KG1 (cell line): ENCODE measurements around the gene NOL12.

Experiments used
- DNase-seq: peaks from one replicate; lab custom pipeline; 2025; lab: John Stamatoyannopoulos, UW

Gene NOL12

DNA sequence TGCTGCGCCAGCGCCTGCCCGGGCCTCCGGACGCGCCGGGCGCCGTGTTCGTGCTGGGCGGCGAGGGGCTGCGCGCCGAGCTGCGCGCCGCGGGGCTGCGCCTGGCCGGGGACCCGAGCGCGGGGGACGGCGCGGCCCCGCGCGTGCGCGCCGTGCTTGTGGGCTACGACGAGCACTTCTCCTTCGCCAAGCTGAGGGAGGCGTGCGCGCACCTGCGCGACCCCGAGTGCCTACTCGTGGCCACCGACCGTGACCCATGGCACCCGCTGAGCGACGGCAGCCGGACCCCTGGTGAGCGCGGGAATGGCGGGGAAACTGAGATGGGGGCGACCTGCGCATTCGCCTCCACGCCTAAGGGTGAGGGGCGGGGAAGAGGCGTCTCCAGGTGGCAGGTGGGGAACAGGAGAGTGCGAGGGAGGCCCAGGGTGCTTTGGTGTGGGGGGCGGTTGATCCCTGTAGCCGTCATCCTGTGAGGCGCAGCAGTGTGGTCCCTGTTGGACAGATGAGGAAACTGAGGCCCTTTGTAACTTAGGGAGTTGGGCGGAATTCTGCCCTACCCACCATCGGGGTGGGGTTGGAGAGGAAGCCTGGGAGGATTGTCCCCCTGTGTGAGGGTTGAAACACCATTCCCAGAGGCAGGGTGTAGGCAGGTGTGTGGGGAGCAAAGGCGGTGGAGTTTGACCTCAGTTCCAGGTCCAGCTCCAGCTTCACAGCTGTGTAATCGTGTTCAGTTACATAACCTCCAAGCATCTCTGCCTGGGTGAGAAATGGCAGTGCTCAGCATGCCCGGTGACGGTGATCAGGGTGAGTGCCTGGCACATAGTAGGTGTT, 26.9 kb upstream of the NOL12 start:
- DNase-seq = no peak

DNA sequence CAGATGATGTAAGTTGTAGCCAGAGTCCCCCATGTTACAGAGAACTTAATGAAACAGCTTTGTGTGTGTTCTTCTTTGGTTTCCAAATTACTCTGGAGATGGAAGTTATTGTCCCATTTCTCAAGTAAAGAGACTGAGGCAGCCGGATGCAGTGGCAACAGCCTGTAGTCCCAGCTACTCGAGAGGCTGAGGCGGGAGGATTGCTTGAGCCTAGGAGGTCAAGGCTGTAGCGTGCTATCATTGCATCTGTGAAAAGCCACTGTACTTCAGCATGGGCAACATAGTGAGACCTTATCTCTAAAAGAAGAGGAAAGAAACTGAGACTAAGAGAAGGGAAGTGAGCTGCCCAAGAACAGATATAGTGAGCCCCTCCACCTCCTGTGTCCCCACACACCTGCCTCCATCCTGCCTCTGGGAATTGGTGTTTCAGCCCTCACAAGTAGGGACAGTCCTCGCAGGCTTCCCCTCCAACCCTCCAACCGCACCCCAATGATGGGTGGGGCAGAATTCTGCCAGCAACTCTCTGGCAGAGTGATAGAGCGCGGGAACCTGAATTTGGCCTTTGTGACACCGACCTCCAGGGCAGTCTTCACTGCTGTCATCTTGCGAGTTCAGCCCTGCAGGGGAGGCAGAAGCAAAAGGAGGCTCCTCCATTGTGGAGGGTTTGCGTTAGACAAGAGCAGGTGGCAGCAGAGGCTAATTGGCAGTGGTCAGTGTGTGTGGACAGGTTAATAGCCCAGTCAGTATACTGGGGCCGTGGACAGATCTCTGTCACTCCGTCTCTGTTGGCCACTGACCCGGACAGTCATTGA, 26.0 kb upstream of the NOL12 start:
- DNase-seq = no peak

GRCh38 chr22:37660709-37661045, 25.5 kb upstream of the NOL12 start:
- DNase-seq = no peak

- DNase-seq = no peak
Measured at GRCh38 chr22:37661160-37661924, 24.8 kb upstream of the NOL12 start.

GRCh38 chr22:37662039-37662438, 24.1 kb upstream of the NOL12 start:
- DNase-seq = no peak

- DNase-seq = no peak
Measured at GRCh38 chr22:37663521-37664140, 22.5 kb upstream of the NOL12 start.

- no peak for DNase-seq
Measured at GRCh38 chr22:37664249-37665101, 21.7 kb upstream of the NOL12 start.

GRCh38 chr22:37665487-37665886, 20.7 kb upstream of the NOL12 start:
- DNase-seq = no peak

GRCh38 chr22:37669586-37669985, 16.6 kb upstream of the NOL12 start:
- DNase-seq = no peak

GRCh38 chr22:37672206-37672919, 13.8 kb upstream of the NOL12 start:
- DNase-seq = no peak

DNA sequence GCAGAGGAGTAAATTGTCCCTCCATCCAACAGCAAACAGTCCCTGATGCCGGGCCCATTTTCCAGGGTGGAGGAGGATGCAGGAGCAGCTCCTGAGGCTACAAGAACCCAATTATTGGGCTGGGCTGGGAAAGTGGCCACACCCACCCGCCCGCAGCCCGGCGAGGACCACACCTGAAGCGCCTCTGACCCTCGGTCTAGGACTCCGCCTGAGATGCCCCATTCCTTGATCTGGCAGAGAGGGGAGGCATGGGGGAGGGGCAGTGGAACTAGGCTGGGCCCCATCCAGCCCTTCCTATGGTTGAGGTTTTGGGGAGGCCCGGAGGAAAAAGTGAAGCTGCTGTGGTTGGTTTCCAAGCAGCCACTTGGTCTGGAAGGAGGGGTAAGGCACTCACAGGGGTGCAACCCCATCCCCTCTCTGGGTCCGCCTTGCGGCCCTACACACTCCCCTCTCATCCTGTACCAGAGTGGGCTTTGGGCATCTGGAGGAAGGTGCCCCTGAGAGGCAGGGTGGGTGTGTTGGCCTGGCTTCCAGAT, 13.2 kb upstream of the NOL12 start:
- no peak for DNase-seq

DNA sequence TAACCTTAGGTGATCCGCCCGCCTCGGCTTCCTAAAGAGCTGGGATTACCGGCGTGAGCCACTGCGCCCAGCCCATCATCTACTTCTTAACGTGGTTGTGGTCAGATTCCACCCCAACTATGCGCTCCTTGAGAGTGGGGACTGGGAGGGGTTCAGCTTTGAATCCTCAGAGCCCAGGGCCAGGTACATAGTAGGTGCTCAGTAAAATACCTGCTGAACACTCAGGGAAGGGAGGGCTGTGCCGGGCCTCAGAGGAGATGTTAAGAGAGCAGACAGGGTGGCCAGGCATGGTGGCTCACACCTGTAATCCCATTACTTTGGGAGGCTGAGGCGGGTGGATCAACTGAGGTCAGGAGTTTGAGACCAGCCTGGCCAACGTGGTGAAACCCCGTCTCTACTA, 11.9 kb upstream of the NOL12 start:
- DNase-seq = no peak

DNA sequence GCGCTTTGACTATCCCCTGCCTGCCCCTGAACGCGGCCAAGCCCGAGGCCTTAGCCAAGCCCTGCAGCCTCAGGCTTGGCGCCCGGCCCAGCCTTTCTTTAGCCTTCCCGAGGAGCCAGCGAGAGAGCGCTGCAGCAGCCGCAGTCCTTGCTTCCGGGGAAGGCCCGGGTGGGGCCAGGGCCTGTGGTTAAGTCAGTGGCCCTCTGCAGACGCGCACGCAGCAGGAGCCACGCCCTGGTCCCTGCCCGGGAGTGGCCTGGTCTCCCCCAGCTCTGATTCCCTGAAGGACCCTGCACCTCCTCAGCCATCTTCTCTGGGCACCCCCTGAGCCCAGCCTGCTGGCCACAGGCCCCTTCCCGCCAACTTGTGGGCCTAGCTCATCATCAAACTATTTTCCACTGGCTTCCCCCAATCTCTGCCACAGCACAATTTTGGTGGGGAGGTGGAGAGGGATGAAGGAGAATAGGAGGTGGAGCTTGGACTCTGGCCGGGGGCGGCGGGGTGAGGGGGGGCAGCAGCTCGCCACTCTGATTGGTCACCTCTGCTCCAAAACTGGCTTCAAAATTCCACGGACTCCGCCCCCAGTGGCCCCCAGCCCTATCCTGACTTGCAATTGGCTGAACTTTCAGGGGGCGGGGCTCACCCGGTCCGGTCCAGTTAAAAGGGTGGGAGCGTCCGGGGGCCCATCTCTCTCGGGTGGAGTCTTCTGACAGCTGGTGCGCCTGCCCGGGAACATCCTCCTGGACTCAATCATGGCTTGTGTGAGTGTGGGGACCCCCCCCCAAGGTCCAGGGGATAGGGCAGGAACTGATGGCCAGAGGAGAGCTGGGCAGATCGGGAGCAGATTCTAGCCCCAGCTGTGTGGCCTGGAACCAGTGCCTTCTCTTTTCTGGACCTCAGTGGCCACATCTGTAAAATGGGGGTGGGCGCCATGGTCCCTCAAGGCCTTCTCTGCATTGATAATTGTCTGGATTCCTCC, 10.9 kb upstream of the NOL12 start, which contains the start of gene LGALS1:
Gene LGALS1 (plus strand): TSS at position 686 of the 979 bp plus-strand sequence. CDS start 67 bp downstream, at position 753.
- peak; percentile 67 for DNase-seq

DNA sequence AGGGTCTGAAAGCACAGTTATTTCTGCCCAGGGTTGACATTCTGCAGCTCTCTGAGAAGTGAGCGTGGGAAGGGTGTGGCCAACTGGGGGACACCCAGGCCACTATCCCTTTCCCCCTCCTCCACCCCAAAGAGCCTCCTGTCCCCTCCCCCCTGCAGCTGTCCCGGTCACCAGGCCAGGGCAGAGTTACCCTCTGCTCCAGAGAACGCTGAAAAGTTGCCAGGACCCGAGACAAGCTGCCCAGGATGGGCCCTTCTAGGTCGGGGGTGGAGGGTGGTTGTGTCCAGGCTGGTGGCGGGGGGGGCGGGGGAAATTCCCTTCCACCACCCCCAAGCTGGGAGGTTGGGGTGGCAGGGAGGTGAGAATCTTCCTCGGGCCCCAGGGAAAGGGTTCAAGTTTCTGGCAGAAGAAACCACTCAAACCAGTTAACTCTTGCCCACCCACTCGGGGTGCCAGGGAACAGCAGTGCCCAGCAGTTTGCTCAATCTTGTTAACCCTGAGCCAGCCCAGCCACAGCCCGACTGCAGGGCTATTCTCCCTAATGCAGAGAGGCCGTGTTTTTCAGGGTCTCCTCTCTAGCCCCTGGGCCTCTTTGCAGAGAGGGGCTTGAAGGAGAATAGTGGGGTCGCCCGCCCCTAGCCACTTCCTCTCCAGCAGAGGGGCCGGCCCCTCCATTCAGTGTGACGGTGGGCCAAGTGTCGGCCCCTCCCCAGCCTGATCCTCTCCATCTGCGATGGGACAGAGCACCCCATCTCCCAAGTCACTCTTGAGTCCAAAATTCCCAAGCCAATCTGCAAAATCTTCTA, 10.0 kb upstream of the NOL12 start:
- no peak for DNase-seq

GRCh38 chr22:37676736-37677492, 9.2 kb upstream of the NOL12 start:
- peak; percentile 72 for DNase-seq

GRCh38 chr22:37677493-37677974, 8.6 kb upstream of the NOL12 start:
- DNase-seq = no peak

GRCh38 chr22:37678372-37678771, 7.8 kb upstream of the NOL12 start:
- DNase-seq = no peak
